RWPE1 (cell line): ENCODE results near the gene LPIN1.

Experiments
- CTCF ChIA-PET: fragments of 350-600 bp; sonication (Branson Sonifier 250); formaldehyde crosslinking; extraction: SDS; loops from one replicate; lab custom pipeline; 2021; lab: Yijun Ruan, JAX
- POLR2A ChIA-PET: fragments of 400-600 bp; formaldehyde crosslinking; extraction: SDS; loops from one replicate; lab custom pipeline; 2020; ENCODE audit warnings: antibody characterized with exemption; ENCODE audit not compliant: low non-redundant PET; lab: Yijun Ruan, JAX
- DNase-seq: peaks from one replicate; pipeline ENCODE4 v3.0.0; 2012; ENCODE audit warnings: low spot score
- H3K27ac ChIP-seq: fragments of 450-650 bp; 2 replicates; pipeline ENCODE4 v1.5.1; 2017
- TF ChIP-seq, protein P1 (sequence below): fragments of 450-650 bp; conservative IDR thresholded peaks from 2 replicates; pipeline ENCODE4 v1.5.1; 2017; ENCODE audit warnings: low read depth, mild to moderate bottlenecking

Gene LPIN1

DNA sequence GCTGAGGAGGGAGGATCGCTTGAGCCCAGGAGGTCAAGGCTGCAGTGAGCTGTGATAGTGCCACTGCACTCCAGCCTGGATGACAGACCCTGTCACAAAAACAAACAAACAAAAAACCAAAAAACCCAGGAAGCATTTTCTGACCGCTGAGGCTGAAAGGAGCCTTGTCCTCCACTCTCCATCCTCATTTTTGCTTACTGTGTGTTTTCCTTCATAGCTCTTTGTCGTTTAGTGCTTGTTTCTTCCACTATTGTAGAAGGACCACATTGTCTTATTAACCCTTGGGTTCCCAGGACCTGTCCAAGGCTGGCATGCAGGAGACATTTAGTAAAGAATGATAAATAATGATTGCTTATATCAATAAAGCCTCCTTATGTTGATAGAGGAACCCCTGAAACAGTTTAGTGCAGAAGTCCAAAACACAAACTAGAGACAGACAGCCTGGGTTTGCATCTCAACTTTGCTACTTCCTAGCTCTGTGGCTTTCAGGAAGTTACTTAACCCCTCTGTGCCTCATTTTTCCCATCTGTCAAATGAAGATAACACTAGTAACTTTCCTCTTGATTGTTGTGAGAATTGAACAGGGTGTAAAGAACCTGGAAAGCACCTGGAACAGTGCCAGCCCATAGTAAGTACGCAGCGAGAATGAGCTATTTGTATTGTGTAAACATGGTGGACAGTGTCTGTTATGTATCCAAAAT lies 126.0 kb downstream of the LPIN1 start:
- H3K27ac ChIP-seq: no peak overlapping the region
- CTCF ChIA-PET: no interaction called here
- no peak for DNase-seq
- POLR2A ChIA-PET: no interaction called here
- TF ChIP-seq, protein P1, sequence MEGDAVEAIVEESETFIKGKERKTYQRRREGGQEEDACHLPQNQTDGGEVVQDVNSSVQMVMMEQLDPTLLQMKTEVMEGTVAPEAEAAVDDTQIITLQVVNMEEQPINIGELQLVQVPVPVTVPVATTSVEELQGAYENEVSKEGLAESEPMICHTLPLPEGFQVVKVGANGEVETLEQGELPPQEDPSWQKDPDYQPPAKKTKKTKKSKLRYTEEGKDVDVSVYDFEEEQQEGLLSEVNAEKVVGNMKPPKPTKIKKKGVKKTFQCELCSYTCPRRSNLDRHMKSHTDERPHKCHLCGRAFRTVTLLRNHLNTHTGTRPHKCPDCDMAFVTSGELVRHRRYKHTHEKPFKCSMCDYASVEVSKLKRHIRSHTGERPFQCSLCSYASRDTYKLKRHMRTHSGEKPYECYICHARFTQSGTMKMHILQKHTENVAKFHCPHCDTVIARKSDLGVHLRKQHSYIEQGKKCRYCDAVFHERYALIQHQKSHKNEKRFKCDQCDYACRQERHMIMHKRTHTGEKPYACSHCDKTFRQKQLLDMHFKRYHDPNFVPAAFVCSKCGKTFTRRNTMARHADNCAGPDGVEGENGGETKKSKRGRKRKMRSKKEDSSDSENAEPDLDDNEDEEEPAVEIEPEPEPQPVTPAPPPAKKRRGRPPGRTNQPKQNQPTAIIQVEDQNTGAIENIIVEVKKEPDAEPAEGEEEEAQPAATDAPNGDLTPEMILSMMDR: no peak

DNA sequence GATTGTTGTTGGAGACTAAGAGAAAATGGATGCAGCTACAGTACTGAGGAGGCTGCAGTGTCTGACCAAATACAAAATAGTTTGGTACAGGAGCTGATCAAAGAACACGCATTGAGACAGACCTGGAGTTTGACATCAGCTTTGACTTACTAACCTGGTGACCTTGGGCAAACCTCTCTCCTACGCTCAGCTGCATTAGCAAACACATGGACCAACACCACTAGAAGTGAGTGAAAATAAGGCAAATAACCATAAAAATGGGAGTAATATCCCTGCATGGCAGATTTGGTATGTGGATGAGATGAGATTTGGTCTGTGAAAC lies 126.5 kb downstream of the LPIN1 start:
- POLR2A ChIA-PET: no interaction called here
- TF ChIP-seq, protein P1: no peak
- CTCF ChIA-PET: no interaction called here
- no peak overlapping the region for H3K27ac ChIP-seq
- DNase-seq: no peak

DNA sequence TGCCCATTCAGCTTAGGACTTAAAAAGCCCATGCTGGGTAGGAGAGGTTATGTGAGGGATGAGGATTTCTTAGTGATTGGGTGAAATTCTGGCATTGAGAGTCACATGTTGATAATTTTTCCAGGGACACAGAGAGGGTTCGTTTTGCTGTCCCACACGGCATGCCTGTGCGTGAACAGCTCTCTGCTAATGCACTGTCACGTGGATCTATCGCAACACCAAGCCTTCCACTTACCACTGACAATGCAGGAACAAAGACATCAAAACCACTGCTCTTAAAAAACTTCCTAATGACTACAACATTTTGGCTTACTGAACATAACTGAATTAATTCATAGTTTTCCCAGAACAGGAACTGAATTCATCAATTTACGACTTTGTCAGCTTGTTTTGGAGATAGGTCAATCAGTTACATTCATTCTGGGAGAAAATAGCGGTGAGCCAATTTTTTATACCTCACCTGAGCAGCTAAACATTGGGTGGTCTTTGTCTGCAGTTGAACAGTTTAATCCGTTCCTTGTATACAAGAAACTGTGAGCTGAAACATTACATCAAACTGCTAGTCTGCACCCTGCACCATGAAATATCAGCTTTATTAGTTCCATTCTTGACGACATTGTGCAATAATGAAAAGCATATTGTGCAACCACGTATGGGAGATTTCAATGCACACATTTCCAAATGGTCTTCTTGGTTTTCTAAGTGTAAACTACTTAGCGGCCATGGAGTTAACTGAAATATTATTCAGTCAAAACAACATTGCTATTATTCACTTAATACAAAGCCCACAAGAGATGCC lies 127.1 kb downstream of the LPIN1 start:
- CTCF ChIA-PET: interaction anchor here (0.7 kb wide), 1 partner anchor 219 kb away, joined by 3 read pairs; no protein-coding TSS in a partner anchor
- no peak overlapping the region for H3K27ac ChIP-seq
- POLR2A ChIA-PET: no interaction called here
- TF ChIP-seq, protein P1: no peak
- no peak for DNase-seq

DNA sequence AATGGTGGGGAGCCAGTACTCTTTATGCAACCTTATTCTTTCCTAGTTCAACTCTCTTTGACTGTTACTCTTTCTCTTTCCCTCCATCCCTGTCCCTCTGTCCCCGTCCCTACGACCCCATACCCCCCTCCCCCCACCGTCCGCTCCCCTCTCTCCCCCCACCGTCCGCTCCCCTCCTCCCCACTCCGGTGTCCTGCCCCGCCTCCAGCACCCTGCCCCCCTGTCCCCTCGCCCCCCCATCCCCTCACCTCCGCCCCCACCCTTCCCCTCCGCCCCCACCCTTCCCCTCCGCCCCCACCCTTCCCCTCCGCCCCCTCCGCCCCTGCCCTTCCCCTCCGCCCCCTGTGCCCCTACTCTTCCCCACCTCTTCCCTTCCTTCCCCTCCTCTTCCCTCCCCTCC lies 128.4 kb downstream of the LPIN1 start:
- no peak overlapping the region for H3K27ac ChIP-seq
- no peak for DNase-seq
- TF ChIP-seq, protein P1: no peak
- ChIA-PET POLR2A (no interaction called here), CTCF (no interaction called here)

DNA sequence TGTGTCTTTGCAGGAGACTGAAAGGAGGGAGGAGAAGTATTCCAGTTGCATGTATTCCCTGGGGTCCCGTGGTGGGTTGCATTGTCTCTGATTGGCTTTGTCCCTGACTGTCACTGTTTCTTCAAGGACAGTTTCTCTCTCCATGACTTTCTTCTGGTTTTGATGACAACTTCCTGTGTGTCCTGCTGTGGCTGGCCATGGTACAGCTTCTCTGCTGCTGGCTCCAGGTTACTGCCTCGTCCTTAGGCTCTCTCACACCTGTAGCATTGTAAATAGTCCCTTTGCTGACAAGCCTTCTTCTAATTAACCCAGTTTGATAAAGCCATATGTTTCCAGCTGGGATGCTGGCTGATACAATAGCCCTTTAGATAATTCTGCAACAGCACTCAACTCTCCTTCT lies 129.0 kb downstream of the LPIN1 start:
- DNase-seq: no peak
- POLR2A ChIA-PET: no interaction called here
- H3K27ac ChIP-seq: no peak overlapping the region
- TF ChIP-seq, protein P1: no peak
- CTCF ChIA-PET: no interaction called here

DNA sequence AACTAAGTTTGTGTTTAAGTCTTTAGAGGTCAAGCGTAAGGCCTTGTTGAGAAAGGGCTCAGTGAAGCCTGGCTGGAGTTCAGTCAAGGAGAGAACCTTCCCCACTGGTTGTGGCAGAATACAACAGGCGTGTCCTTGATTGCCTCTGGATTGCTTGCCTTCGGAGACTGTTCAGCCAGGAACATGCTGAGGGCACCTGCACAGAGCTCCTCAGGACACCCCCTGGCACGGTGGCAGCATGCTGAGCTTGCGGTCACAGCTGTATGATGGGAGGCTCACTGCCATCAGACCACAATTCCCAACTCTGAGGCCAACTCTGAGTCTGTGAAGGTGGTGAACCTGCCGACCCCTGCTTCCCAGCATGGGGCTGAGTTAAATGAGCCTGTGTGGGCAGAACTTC lies 130.0 kb downstream of the LPIN1 start:
- TF ChIP-seq, protein P1: no peak
- DNase-seq: no peak
- no peak overlapping the region for H3K27ac ChIP-seq
- ChIA-PET CTCF (no interaction called here), POLR2A (no interaction called here)
